GM12878 (cell line): Measurements from ENCODE around the gene PIEZO2.

Experiments
- ATF7 ChIP-seq: fragments of 450-650 bp; IDR thresholded peaks from 2 replicates; pipeline ENCODE4 v1.6.1; 2016; ENCODE audit warnings: low read depth, mild to moderate bottlenecking
- CREB1 ChIP-seq: IDR thresholded peaks from 2 replicates; pipeline ENCODE4 v1.6.1; 2012; ENCODE audit warnings: low read depth, mild to moderate bottlenecking, inconsistent platforms
- TF ChIP-seq, protein P1 (sequence below): fragments of 450-650 bp; IDR thresholded peaks from 2 replicates; pipeline ENCODE4 v1.6.1; 2017; ENCODE audit warnings: mild to moderate bottlenecking
- TF ChIP-seq, protein P2 (sequence below), 3 experiments: IDR thresholded peaks in 2 of 3; conservative IDR thresholded peaks in 1 of 3; 2 replicates each; pipeline ENCODE4 v1.5.1; 2011; ENCODE audit warnings: low read depth in 3 of 3, low read length in 3 of 3, mild to moderate bottlenecking in 3 of 3, control low read depth in 2 of 3, moderate library complexity in 2 of 3, inconsistent platforms in 1 of 3, mixed read lengths in 1 of 3; ENCODE audit not compliant: control insufficient read depth in 2 of 3, insufficient read depth in 1 of 3; ENCODE audit errors: extremely low read depth in 1 of 3

DNA sequence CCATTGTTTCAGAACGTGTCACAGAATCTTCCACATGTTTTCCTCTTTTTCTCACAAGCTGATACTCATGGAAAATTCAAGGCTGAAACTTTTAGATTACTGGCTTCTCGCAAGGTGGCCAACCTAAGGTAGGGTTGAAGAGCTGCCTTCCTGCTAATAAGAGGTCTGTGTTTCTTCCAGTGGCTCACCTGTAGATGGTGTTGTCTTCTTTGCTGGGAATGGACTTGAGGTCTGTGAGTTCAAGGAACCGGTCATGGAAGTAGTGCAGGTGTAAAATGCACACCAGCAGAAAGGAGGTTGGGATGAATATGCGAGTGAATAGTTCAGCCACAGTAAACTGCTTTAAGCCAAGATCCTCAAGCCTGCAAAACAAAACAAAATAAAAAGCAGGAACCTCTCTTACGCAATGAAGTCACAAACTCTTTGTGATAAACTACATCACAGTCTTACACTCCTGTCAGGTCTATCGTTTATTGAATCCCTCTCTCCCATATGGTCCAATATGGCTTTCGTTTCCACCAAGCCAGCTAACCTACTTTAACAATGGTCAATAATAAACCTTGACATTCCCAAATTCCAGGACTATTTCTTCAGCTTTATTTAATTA lies 364.7 kb downstream of the PIEZO2 start:
- no peak for TF ChIP-seq CREB1
- TF ChIP-seq, protein P1, sequence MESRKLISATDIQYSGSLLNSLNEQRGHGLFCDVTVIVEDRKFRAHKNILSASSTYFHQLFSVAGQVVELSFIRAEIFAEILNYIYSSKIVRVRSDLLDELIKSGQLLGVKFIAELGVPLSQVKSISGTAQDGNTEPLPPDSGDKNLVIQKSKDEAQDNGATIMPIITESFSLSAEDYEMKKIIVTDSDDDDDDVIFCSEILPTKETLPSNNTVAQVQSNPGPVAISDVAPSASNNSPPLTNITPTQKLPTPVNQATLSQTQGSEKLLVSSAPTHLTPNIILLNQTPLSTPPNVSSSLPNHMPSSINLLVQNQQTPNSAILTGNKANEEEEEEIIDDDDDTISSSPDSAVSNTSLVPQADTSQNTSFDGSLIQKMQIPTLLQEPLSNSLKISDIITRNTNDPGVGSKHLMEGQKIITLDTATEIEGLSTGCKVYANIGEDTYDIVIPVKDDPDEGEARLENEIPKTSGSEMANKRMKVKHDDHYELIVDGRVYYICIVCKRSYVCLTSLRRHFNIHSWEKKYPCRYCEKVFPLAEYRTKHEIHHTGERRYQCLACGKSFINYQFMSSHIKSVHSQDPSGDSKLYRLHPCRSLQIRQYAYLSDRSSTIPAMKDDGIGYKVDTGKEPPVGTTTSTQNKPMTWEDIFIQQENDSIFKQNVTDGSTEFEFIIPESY = no peak
- no peak for TF ChIP-seq ATF7
- TF ChIP-seq, protein P2, sequence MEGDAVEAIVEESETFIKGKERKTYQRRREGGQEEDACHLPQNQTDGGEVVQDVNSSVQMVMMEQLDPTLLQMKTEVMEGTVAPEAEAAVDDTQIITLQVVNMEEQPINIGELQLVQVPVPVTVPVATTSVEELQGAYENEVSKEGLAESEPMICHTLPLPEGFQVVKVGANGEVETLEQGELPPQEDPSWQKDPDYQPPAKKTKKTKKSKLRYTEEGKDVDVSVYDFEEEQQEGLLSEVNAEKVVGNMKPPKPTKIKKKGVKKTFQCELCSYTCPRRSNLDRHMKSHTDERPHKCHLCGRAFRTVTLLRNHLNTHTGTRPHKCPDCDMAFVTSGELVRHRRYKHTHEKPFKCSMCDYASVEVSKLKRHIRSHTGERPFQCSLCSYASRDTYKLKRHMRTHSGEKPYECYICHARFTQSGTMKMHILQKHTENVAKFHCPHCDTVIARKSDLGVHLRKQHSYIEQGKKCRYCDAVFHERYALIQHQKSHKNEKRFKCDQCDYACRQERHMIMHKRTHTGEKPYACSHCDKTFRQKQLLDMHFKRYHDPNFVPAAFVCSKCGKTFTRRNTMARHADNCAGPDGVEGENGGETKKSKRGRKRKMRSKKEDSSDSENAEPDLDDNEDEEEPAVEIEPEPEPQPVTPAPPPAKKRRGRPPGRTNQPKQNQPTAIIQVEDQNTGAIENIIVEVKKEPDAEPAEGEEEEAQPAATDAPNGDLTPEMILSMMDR (IDR thresholded peaks at IDR 0.05 in 2 of 3, conservative IDR thresholded peaks at IDR 0.05 in 1 of 3; ENCODE audit: control insufficient read depth in 2 of 3, extremely low read depth in 1 of 3, insufficient read depth in 1 of 3, low read depth in 3 of 3, low read length in 3 of 3) = peak in 2 of 3 experiments; percentile 15 to 16; a peak in 2 of 6 replicates
